PC-3 (cell line): Measurements from ENCODE around the gene SERPINB13.

Experiments
- EZH2 ChIP-seq: fragments of 300-600 bp; sonication (generic); IDR thresholded peaks from one replicate; pipeline ENCODE4 v1.6.1; 2017; ENCODE audit warnings: antibody characterized with exemption, mild to moderate bottlenecking, low read length; ENCODE audit not compliant: unreplicated experiment
- TF ChIP-seq, protein P1 (sequence below): fragments of 300-600 bp; sonication (generic); conservative IDR thresholded peaks from 2 replicates; pipeline ENCODE4 v1.5.1; 2017; ENCODE audit warnings: antibody characterized with exemption, low read depth, mild to moderate bottlenecking, low read length

DNA sequence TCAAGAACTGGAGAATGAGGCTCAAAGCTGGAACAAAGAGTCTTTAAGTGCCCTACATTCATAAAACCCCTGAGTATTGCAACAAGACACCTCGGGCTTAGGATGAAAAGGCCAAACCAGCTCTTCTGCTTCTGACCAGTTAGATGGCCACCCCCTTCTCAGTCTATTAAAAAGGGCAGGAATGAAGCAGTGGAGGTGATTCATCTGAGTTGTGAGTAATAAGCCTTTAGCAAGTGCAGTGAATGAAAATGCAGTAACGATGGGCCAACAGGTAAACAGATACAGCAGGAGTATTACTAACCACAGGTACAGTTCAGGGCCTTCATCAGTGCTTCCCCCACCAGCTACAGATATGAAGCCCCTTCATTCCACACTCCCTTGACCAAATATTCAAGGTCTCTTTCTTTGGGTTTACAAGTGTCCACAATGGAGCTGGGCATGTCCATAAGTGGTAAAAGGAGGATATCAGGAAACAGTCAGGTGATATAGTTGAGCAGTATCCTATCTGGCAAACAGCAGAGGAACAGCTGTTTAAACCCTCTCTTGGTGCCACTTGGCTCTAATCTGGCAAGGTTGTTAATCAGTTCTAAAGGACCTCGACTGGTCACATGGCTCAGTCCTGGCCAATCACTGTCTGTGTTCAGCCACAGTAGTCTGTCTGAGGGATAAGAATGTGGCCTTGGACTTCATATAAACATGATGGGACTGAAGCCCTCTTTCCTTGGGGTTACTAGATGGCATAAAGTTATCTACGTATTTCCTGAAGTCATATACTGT, 17.8 kb downstream of the SERPINB13 start:
- TF ChIP-seq EZH2 = no peak
- TF ChIP-seq, protein P1, sequence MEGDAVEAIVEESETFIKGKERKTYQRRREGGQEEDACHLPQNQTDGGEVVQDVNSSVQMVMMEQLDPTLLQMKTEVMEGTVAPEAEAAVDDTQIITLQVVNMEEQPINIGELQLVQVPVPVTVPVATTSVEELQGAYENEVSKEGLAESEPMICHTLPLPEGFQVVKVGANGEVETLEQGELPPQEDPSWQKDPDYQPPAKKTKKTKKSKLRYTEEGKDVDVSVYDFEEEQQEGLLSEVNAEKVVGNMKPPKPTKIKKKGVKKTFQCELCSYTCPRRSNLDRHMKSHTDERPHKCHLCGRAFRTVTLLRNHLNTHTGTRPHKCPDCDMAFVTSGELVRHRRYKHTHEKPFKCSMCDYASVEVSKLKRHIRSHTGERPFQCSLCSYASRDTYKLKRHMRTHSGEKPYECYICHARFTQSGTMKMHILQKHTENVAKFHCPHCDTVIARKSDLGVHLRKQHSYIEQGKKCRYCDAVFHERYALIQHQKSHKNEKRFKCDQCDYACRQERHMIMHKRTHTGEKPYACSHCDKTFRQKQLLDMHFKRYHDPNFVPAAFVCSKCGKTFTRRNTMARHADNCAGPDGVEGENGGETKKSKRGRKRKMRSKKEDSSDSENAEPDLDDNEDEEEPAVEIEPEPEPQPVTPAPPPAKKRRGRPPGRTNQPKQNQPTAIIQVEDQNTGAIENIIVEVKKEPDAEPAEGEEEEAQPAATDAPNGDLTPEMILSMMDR = no peak
